HT-29 (cell line): ENCODE results near the gene CSNK1G2. TPM values are rescaled to one million over a fixed set of nuclear protein-coding genes. Genes with fewer than 3 reads are reported as not detected.

Experiments
- DNase-seq: peaks from one replicate; pipeline ENCODE4 v3.0.0-alpha.2; 2015; ENCODE audit warnings: low spot score
- small RNA-seq: library from RNA; depleted of rRNA; stranded (forward); fragments of <200 nt; gene quantifications from one replicate; pipeline ENCODE3, GENCODE V24; 2014
- total RNA-seq: library from RNA; depleted of rRNA; stranded (reverse); fragments of >200 nt; shearing (Covaris generic); gene quantifications from 2 replicates; pipeline ENCODE4 v1.2.3, GENCODE V29; 2014; rRNA removed

The CSNK1G2 gene
- total RNA-seq, 1 experiment from 2014 or later, result 175 TPM

DNA sequence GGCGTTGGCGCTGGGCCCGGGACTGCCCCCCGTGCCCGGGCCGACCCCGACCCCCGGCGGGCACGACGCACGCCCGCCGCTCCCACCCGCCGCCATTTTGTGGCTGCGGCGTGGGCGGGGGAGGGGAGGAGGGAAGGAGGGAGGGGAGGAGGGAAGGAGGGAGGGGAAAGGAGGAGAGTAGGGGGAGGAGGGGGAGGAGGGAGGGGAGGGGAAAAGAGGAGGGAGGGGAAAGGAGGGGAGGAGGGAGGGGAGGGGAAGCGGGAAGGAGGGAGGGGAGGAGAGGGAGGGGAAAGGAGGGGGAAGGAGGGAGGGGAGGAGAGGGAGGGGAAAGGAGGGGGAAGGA is 74.6 kb downstream of the CSNK1G2 start, which contains the start of gene BTBD2:
Gene BTBD2, minus strand, starts transcription at position 107 of the 343 bp plus-strand sequence. Its CDS starts 11 bp downstream, at position 96.
- no peak for DNase-seq

DNA sequence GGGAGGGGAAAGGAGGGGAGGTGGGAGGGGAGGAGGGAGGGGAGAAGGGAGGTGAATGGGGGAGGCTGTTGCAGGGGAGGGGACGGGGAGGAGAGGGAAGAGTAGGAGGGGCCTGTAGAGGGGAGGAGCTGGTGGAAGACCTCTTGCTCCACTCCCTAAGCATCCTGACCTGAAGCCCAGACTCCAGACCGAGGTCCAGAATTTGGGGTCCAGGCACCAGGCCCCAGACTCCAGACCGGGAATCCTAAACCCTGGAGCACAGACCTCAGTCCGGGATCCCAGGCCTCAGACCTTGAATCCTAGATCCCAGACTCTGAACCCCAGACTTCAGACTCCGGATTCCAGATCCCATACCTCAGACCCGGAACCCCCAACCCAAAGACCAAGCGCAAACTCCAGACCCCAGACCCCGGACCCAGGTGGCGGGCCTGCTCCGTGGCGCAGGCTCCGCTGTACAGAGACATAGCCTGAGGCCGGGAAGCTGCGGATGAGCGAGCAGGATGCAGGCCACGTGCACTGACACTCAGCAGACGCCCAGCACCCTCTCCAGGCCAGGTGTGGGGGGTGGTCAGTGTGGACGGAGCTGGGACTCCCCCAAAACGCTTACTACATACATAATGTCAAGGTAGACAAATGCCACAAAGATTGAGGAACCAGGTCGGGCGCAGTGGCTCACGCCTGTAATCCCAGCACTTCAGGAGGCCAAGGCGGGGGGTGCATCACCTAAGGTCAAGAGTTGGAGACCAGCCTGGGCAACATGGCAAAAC is 75.3 kb downstream of the CSNK1G2 start:
- peak; percentile 29 for DNase-seq

GRCh38 chr19:2018752-2019151 is 77.8 kb downstream of the CSNK1G2 start:
- no peak for DNase-seq

DNA sequence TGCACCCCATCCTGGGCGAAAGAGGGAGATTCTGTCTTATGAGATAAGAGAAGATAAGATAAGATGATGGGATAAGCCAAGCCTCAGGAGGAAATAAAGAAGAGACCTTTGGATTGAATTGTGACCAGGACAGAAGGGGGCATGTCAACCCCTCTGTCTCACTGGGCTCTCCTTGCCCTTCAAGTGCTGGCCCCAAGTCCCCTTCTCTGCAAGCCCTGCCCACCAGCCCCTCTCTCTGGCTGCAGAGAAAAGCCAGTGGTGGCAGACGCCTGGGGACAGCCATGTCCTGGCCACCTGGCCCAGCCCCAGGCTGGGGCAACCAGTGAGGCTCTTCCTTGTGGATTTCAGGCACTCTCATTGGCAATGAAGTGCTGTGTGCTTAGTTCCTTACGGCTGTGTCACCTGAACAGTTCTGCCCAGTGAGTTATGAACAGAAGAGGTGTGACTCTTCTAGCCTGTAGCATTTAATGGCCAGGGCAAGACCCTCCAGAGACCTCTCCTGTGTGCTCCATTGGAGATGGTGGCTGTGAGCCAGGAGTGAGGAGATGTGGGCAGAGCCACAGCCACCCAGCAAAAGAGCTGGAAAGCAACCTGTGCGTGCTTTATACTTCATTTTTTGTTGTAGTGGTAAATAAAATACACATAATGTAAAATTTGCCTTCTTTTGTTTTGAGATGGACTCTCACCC is 80.6 kb downstream of the CSNK1G2 start:
- no peak for DNase-seq

GRCh38 chr19:2022289-2022688 is 81.3 kb downstream of the CSNK1G2 start:
- DNase-seq, result no peak

DNA sequence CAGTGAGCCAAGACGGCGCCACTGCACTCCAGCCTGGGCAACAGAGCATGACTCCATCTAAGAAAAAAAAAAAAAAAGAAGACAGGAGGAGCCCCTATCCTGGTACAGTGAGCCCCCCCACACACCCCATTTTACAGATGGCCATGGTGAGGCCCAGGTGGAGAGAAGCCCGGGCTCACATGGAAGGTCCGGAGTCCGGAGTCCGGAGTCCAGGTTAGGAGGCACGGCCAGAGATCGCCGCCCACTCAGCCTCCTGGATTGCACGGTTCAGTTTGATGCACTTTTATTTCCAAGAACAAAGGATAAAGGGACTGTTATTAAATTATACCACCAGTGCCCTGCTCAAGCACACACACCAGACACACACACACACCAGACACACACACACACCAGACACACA is 85.8 kb downstream of the CSNK1G2 start:
- no peak for DNase-seq

- DNase-seq, result no peak
These were observed 86.4 kb downstream of the CSNK1G2 start for GRCh38 chr19:2027361-2027760.

Small RNA genes within 50 kb of the gene (small RNA-seq; reads per million reads assigned to genes)
- not detected for gene AC007136.1

Other genes starting within 250 kb of the CSNK1G2 start
- gene ONECUT3, start 187.7 kb upstream of the CSNK1G2 start, total RNA-seq, result not detected in 2 replicates
- 0.65 and 2.0 TPM in 2 replicates for gene ATP8B3, start 128.9 kb upstream of the CSNK1G2 start, total RNA-seq
- 19.1 and 26.1 TPM in 2 replicates for gene REXO1, start 92.7 kb upstream of the CSNK1G2 start, total RNA-seq
- 25.2 and 34.5 TPM in 2 replicates for gene KLF16, start 77.6 kb upstream of the CSNK1G2 start, total RNA-seq
- 136 and 141 TPM in 2 replicates for gene ABHD17A, start 55.7 kb upstream of the CSNK1G2 start, total RNA-seq
- 3.2 and 6.9 TPM in 2 replicates for gene ADAT3, start 35.8 kb upstream of the CSNK1G2 start, total RNA-seq
- gene SCAMP4, start 35.8 kb upstream of the CSNK1G2 start, total RNA-seq, result 67.6 and 73.3 TPM in 2 replicates
- 43.3 and 56.4 TPM in 2 replicates for gene BTBD2, start 74.5 kb downstream of the CSNK1G2 start, total RNA-seq
- gene MKNK2, start 110.1 kb downstream of the CSNK1G2 start, total RNA-seq, result 212 and 223 TPM in 2 replicates
- gene MOB3A, start 155.2 kb downstream of the CSNK1G2 start, total RNA-seq, result 7.7 and 9.2 TPM in 2 replicates
- gene IZUMO4, start 155.7 kb downstream of the CSNK1G2 start, total RNA-seq, result 2.7 and 5.3 TPM in 2 replicates
- gene AP3D1, start 210.4 kb downstream of the CSNK1G2 start, total RNA-seq, result 143 and 145 TPM in 2 replicates
- 12.9 and 19.5 TPM in 2 replicates for gene DOT1L, start 222.8 kb downstream of the CSNK1G2 start, total RNA-seq